Measurements from ENCODE around the gene HUNK.

DNA sequence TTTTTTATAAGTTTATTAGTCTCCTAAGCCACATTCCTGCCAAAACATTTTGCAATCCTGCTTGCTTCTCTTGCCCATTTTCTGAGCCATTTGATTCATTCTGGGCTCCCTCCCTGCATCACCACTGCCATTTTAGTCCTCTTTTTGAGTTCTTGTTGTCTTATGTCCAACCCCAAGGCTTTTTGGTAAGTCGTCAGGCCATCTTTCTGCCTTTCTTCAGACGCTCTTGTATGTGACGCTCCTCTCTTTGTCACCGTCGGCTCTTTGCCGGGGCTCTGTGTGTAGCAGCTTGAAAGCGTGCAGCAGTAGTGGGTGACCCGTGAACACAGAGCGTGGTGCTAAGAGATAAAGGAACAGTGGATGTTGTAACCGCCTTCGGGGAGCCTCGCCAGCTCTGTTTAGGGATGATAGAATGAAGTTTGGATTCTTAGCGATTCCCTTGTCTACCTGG, 14.6 kb downstream of the HUNK start:
- TF ChIP-seq, protein P1, sequence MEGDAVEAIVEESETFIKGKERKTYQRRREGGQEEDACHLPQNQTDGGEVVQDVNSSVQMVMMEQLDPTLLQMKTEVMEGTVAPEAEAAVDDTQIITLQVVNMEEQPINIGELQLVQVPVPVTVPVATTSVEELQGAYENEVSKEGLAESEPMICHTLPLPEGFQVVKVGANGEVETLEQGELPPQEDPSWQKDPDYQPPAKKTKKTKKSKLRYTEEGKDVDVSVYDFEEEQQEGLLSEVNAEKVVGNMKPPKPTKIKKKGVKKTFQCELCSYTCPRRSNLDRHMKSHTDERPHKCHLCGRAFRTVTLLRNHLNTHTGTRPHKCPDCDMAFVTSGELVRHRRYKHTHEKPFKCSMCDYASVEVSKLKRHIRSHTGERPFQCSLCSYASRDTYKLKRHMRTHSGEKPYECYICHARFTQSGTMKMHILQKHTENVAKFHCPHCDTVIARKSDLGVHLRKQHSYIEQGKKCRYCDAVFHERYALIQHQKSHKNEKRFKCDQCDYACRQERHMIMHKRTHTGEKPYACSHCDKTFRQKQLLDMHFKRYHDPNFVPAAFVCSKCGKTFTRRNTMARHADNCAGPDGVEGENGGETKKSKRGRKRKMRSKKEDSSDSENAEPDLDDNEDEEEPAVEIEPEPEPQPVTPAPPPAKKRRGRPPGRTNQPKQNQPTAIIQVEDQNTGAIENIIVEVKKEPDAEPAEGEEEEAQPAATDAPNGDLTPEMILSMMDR (IDR thresholded peaks at IDR 0.05; ENCODE audit: low read depth, low read length, poor library complexity, severe bottlenecking), result no peak
- TF ChIP-seq EZH2phosphoT487 (IDR thresholded peaks at IDR 0.05; ENCODE audit: borderline replicate concordance, low read length), result no peak

Data from DOHH2 (cell line).